Coronary artery (tissue), 2 donors: ENCODE results near the gene ZNF541.

Source experiments
- DNase-seq: peaks from one replicate; pipeline ENCODE4 v3.0.0-alpha.2; 2017; ENCODE audit warnings: low spot score
- H3K27ac ChIP-seq, 2 donors: fragments of 200-600 bp; sonication (generic); one replicate each; pipeline ENCODE4 v1.5.1; 2016 to 2019
- H3K4me3 ChIP-seq: fragments of 200-600 bp; sonication (generic); 2 replicates; pipeline ENCODE4 v1.5.1; 2016; ENCODE audit warnings: mild to moderate bottlenecking, moderate library complexity
- TF ChIP-seq, protein P1 (sequence below): fragments of 200-600 bp; sonication (generic); IDR thresholded peaks from one replicate; pipeline ENCODE4 v1.5.1; 2019; ENCODE audit warnings: antibody characterized with exemption

The ZNF541 gene

DNA sequence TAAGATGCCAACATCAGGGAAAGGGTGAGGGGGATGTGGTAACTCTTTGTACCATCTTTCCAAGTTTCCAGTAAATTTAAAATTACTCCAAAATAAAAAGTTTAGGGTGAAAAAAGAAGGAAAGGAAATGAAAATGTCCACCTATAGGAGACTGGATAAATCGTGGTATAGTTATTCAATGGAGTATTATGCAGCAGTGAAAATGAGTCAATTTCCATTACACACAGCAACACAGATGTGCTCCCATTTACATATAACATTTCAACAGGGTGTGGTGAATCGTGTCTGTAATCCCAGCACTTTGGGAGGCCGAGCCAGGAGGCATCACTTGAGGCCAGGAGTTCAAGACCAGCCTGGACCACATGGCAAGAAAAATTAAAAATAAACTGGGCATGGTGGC is 7.4 kb upstream of the ZNF541 start:
- no peak overlapping the region for H3K4me3 ChIP-seq
- TF ChIP-seq, protein P1, sequence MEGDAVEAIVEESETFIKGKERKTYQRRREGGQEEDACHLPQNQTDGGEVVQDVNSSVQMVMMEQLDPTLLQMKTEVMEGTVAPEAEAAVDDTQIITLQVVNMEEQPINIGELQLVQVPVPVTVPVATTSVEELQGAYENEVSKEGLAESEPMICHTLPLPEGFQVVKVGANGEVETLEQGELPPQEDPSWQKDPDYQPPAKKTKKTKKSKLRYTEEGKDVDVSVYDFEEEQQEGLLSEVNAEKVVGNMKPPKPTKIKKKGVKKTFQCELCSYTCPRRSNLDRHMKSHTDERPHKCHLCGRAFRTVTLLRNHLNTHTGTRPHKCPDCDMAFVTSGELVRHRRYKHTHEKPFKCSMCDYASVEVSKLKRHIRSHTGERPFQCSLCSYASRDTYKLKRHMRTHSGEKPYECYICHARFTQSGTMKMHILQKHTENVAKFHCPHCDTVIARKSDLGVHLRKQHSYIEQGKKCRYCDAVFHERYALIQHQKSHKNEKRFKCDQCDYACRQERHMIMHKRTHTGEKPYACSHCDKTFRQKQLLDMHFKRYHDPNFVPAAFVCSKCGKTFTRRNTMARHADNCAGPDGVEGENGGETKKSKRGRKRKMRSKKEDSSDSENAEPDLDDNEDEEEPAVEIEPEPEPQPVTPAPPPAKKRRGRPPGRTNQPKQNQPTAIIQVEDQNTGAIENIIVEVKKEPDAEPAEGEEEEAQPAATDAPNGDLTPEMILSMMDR, result no peak
- no peak for DNase-seq
- no peak overlapping the region for H3K27ac ChIP-seq

DNA sequence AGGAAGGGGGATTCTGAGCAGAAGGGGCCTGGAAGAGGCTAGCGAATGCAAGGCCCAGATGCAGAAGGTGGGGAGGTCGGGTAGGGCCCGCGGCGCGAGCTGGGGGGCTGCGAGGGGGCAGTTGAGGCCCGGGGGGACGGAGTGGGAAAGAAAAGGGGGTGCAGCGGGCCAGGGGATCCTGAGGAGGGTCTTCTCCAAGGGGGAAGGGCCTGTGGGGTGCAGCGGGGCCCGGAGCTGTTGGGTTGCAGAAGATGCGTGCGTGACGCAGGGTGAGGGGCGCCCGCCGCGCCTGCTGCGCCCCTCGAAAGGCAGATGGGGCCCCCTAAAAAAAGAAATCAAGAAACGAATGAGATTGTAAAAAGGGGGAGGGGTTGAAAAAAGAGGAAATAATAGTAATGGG is 313 bp downstream of the ZNF541 start:
- TF ChIP-seq, protein P1, result no peak
- DNase-seq, result no peak
- H3K4me3 ChIP-seq, result peak overlapping the region; percentile 73
- H3K27ac ChIP-seq, result no peak overlapping the region

DNA sequence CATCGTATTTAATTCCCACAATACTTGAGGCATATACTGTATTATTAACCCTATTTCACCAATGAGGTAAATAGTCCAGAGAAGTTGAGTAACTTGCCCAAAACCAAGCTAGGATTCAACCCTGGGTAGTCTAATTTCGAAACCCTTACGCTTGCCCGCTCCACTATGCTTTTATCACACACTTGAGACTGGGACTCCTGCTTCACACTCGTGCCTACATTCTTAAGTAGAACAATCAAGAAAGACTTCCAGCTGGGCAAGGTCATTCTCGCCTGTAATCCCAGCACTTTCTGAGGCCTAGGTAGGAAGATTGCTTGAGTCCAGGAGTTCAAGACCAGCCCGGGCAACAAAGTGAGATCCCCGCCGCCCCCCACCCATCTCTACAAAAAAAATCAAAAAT is 3.6 kb downstream of the ZNF541 start:
- no peak overlapping the region for H3K27ac ChIP-seq
- TF ChIP-seq, protein P1, result no peak
- H3K4me3 ChIP-seq, result no peak overlapping the region
- no peak for DNase-seq

DNA sequence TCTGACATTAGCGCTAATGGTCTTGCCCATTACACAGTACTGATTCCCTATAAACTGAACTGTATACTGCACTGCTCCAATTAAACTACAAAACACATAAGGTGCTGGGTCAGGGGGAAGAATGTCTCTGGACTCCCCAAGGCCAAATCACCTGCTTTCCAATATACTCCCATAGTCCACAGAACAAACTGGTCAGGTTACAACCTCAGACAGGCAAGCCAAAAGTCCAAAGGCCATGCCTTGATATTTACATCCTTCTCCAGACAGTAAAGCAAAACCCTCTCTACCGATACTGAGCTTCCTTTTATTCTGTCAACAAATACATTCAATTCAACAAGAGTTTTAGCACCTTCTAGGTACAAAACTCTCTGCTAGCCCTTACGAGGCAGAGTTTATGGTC is 8.9 kb downstream of the ZNF541 start:
- no peak overlapping the region for H3K4me3 ChIP-seq
- no peak for DNase-seq
- TF ChIP-seq, protein P1, result no peak

DNA sequence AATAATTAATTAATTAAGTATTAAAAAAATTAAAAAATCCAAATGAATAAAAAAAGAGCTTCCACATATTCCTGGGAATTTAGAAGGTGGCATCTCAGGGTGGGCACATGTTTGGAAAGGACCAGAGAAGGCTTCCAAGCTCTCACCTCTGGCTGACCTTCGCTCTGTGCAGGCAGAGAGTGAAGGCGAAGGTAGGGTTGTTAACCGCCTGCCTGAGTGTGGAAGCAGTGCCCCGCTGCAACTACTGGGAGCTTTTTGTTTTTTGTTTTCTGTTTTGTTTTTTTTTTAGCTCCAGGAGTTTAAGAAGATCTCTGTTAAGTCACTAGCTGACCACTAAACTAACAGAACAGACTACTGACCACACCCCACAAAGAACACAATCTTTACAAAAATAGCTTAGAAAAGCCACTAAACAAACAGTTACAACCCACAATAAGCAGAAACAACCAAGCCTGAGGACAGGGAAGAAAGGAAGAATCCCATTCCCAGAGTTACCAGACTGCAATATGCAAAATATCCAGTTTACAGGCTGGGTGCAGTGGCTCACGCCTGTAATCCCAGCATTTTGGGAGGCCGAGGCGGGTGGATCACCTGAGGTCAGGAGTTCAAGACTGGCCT is 11.4 kb downstream of the ZNF541 start:
- TF ChIP-seq, protein P1, result no peak
- no peak for DNase-seq
- Histone ChIP-seq H3K27ac (no peak overlapping the region), H3K4me3 (no peak overlapping the region)

More for the DNA sequence above, 8.9 kb downstream of the ZNF541 start:
- no peak overlapping the region for H3K27ac ChIP-seq

DNA sequence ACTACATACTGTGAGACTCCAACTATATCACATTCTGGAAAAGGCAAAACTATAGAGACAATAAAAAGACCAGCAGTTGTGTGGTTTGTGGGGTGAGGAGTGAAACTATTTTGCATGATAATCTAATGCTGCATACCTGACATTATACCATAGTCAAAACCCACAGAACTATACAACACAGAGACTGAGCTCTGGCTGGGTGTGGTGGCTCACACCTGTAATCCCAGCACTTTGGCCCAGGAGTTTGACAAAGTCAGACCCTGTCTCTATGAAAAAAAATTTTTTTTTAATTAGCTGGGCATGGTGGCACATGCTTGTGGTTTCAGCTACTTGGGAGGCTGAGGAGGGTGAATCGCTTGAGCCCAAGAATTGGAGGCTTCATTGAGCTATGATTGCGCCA is 11.9 kb downstream of the ZNF541 start:
- no peak for DNase-seq
- Histone ChIP-seq H3K27ac (no peak overlapping the region), H3K4me3 (no peak overlapping the region)
- TF ChIP-seq, protein P1, result no peak

DNA sequence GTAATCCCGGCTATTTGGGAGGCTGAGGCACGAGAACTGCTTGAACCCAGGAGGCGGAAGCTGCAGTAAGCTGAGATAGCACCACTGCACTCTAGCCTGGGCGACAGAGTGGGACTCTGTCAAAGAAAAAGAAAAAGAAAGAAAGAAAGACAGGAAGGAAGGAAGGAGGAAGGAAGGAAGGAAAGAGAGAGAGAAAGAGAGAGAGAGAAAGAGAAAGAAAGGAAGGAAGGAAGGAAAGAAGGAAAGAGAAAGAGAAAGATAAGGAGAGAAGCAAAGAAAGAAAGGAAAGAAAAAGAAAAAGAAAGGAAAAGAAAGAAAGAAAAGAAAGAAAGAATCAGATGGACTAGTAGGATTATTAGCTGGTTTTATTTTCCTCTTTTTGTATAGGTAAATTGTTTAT is 22.8 kb downstream of the ZNF541 start:
- TF ChIP-seq, protein P1, result no peak
- Histone ChIP-seq H3K4me3 (no peak overlapping the region), H3K27ac (no peak overlapping the region)
- DNase-seq, result no peak
